Body of pancreas (tissue), 4 donors: ENCODE results near the gene ITGB1BP1. TPM values are rescaled to one million over a fixed set of nuclear protein-coding genes. Genes with fewer than 3 reads are reported as not detected.

ENCODE experiments used
- ATAC-seq: fragments of 150-250 bp; one replicate; pipeline ENCODE4 v1.9.1; 2016
- DNase-seq, 4 donors: peaks; one replicate each; pipeline ENCODE4 v3.0.0-alpha.2; 2019
- H3K27ac ChIP-seq, 4 donors: fragments of 200-600 bp; sonication (generic); 1 replicate in 3 of 4; 2 replicates in 1 of 4; pipeline versions ENCODE4 v1.5.1 to v1.6.1; 2016 to 2019; ENCODE audit warnings: mild to moderate bottlenecking in 1 of 4, mixed read lengths in 1 of 4, moderate library complexity in 1 of 4
- H3K27me3 ChIP-seq, 2 donors: fragments of 200-600 bp; sonication (generic); one replicate each; pipeline ENCODE4 v1.6.0; 2016; ENCODE audit warnings: mild to moderate bottlenecking in 1 of 2
- H3K36me3 ChIP-seq, 2 donors: fragments of 200-600 bp; sonication (generic); replicated peaks in 1 of 2; 2 replicates each; pipeline ENCODE4 v1.5.1; 2016; ENCODE audit warnings: low read depth in 2 of 2; ENCODE audit not compliant: insufficient read depth in 1 of 2
- H3K4me1 ChIP-seq: fragments of 200-600 bp; sonication (generic); one replicate; pipeline ENCODE4 v1.6.0; 2016
- H3K4me3 ChIP-seq, 2 donors: fragments of 200-600 bp; sonication (generic); 1 replicate in 1 of 2; 2 replicates in 1 of 2; pipeline ENCODE4 v1.5.1; 2016 to 2019
- H3K9me3 ChIP-seq, 3 donors: fragments of 200-600 bp; sonication (generic); 1 replicate in 2 of 3; 2 replicates in 1 of 3; pipeline ENCODE4 v1.5.1; 2016
- CTCF ChIP-seq, 7 experiments: fragments of 450-650 bp in 4 of 7; fragments of 200-600 bp in 3 of 7; sonication (generic) in 3 of 7; IDR thresholded peaks; one replicate each; pipeline ENCODE4 v1.5.1; 2016 to 2019; ENCODE audit warnings: antibody characterized with exemption in 7 of 7
- POLR2A ChIP-seq, 3 donors: fragments of 450-650 bp; IDR thresholded peaks; one replicate each; pipeline ENCODE4 v1.6.1; 2016; ENCODE audit warnings: antibody characterized with exemption in 3 of 3, mild to moderate bottlenecking in 2 of 3
- WGBS, 2 donors: methylation state at CpG; one replicate each; pipeline ENCODE4 v1.1.5; 2017; 5-methylcytosine and 5-hydroxymethylcytosine counted together
- intact Hi-C: fragments of 100-400 bp; cut with DNase I; formaldehyde crosslinking; loops from one replicate; pipeline ENCODE4 v1.15.1; 2023
- total RNA-seq, 2 donors: library from RNA; depleted of rRNA; stranded (reverse); fragments of >200 nt; gene quantifications; one replicate each; pipeline ENCODE4 v1.1.0, GENCODE V29; 2016

Gene ITGB1BP1
- total RNA-seq = 10 to 100 TPM; 16.6 to 28.3 TPM

GRCh38 chr2:9423100-9423921 is at the start of gene ITGB1BP1, which contains the start of gene CPSF3:
TSS of gene ITGB1BP1 (minus strand) at chr2:9423528. CDS start at chr2:9418697, 4,831 bp downstream.
TSS of gene CPSF3 (plus strand) at chr2:9423654. CDS start at chr2:9423774, 120 bp downstream.
- intact Hi-C loops = loop anchor here (5.0 kb wide), 1 partner anchor 281 kb away; no protein-coding TSS in a partner anchor
- Histone ChIP-seq H3K27me3 (no peaks in the 10 kb centered on the region), H3K4me3 (peak within 1 kb of the TSS; percentile 85 to 93), H3K36me3 (no peaks in the 10 kb centered on the region), H3K27ac (peak within 1 kb of the TSS; percentile 68 to 87 (median 82)), H3K9me3 (no peaks in the 10 kb centered on the region), H3K4me1 (peaks cover 19% of the 10 kb centered on the region)
- DNase-seq (peak; percentile 97 to 98 (median 97)), ATAC-seq (peak; percentile 97)
- TF ChIP-seq CTCF (IDR thresholded peaks at IDR 0.05) (peak in 3 of 7 experiments; percentile 20 to 32 (median 30)), POLR2A (IDR thresholded peaks at IDR 0.05) (peak in 2 of 3 donors; percentile 55 to 58)
- WGBS, 2 donors = 1% methylated on average over 39 to 91 of the region's 91 CpGs

- H3K9me3 ChIP-seq = no peaks in the 10 kb centered on the region
- no peaks in the 10 kb centered on the region for H3K36me3 ChIP-seq
- no peak overlapping the region for H3K4me3 ChIP-seq
- intact Hi-C loops = no loop called here
- DNase-seq (no peak), ATAC-seq (no peak)
- H3K4me1 ChIP-seq = peaks cover 25% of the 10 kb centered on the region
- no peak overlapping the region for H3K27ac ChIP-seq
- TF ChIP-seq CTCF (IDR thresholded peaks at IDR 0.05) (no peak), POLR2A (IDR thresholded peaks at IDR 0.05) (no peak)
- WGBS, 2 donors = 93 to 98% methylated on average over 9 of the region's 9 CpGs
- no peaks in the 10 kb centered on the region for H3K27me3 ChIP-seq
Measured at GRCh38 chr2:9472511-9472910, 49.2 kb upstream of the ITGB1BP1 start.

- intact Hi-C loops = no loop called here
- WGBS, 2 donors = 94% methylated on average over 5 of the region's 5 CpGs
Measured at GRCh38 chr2:9471206-9471605, 47.9 kb upstream of the ITGB1BP1 start.

GRCh38 chr2:9467687-9468086 is 44.4 kb upstream of the ITGB1BP1 start:
- Histone ChIP-seq H3K4me1 (no peaks in the 10 kb centered on the region), H3K36me3 (no peaks in the 10 kb centered on the region), H3K9me3 (no peaks in the 10 kb centered on the region), H3K27me3 (no peaks in the 10 kb centered on the region), H3K27ac (no peak overlapping the region), H3K4me3 (no peak overlapping the region)
- ATAC-seq (no peak), DNase-seq (peak; percentile 38 to 75 (median 59))
- 38 to 51% methylated on average over 10 of the region's 10 CpGs for whole genome bisulfite sequencing, 2 donors
- TF ChIP-seq POLR2A (IDR thresholded peaks at IDR 0.05) = no peak
- no peak for TF ChIP-seq CTCF (IDR thresholded peaks at IDR 0.05)
- intact Hi-C loops = no loop called here

More at GRCh38 chr2:9471206-9471605, 47.9 kb upstream of the ITGB1BP1 start:
- Histone ChIP-seq H3K27ac (no peak overlapping the region), H3K9me3 (no peaks in the 10 kb centered on the region), H3K4me1 (peaks cover 21% of the 10 kb centered on the region), H3K4me3 (no peak overlapping the region), H3K27me3 (no peaks in the 10 kb centered on the region), H3K36me3 (no peaks in the 10 kb centered on the region)
- no peak for DNase-seq
- ATAC-seq = no peak
- TF ChIP-seq POLR2A (IDR thresholded peaks at IDR 0.05) = no peak
- TF ChIP-seq CTCF (IDR thresholded peaks at IDR 0.05) = no peak
